ENCODE data around the gene ZFHX2.
A peak's percentile ranks its signal among the peaks of the same experiment; 100 is the strongest.

The ZFHX2 gene

DNA sequence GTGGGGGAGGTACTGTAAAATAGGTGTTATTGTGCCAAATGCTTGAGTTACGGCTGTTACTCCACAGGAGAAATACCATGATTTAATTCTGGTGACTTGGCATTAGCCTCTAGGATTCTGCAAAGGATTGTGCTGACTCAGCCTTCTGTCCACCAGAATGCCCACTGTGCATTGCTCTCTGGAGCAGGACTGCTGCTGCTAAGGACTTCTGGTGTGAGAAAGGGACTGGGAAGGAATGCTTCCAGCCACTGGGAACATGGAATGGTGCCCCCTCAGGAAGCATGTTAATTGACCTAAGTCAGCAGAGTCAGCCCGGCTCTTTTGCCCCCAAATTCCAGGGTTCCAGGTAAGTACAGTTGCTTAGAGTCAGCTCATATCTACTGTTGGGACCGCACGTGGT is 32.9 kb downstream of the ZFHX2 start:
- DNase-seq (ENCODE audit: low read depth), result no peak

DNA sequence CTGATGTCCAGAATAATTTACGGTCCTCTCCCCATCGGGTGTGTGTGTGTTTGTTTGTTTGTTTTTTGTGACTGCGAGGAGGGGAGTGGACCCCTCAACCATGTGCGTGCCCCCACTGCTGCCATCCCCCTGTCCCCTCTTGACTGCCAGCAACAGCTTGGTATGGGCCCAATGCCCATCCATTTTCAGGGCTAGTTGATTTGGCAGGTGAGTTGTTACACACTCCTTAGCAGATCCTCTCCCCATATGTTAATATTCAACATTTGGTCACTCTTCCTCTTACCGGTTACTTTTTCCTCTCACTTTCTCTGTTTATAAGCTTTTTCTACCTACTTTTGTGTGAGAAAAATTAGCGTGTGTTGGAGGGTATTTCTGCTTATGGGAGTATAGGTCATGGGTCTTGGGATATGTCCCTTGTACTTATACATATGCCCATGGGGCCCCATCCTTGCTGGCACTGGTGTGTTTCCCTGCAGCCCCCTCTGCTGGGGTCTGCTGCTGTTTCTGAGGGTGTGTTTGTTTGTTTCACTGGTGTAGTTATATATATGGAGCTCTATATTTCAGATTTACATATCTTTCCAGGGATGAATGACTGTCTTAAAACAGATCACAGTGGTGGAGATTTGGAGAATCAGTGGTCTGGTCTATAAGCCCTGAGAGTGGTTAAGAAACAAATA is 33.8 kb downstream of the ZFHX2 start:
- no peak for DNase-seq (ENCODE audit: low read depth)

DNA sequence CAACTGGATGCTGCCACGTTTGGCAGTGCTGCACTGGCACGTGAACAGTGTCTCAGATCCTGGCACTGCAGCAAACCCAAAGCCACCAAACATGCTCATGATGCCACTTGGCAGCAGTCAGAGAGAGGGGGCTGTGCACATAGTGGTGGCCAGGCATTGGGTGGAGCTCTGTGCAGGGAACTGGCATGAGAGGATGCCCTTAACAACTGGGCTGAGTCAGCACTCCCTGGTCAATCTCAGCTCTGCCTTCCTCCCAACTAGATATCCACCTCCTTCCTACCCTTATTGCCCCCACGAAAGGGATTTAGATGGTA is 37.0 kb downstream of the ZFHX2 start:
- DNase-seq (ENCODE audit: low read depth), result no peak

DNA sequence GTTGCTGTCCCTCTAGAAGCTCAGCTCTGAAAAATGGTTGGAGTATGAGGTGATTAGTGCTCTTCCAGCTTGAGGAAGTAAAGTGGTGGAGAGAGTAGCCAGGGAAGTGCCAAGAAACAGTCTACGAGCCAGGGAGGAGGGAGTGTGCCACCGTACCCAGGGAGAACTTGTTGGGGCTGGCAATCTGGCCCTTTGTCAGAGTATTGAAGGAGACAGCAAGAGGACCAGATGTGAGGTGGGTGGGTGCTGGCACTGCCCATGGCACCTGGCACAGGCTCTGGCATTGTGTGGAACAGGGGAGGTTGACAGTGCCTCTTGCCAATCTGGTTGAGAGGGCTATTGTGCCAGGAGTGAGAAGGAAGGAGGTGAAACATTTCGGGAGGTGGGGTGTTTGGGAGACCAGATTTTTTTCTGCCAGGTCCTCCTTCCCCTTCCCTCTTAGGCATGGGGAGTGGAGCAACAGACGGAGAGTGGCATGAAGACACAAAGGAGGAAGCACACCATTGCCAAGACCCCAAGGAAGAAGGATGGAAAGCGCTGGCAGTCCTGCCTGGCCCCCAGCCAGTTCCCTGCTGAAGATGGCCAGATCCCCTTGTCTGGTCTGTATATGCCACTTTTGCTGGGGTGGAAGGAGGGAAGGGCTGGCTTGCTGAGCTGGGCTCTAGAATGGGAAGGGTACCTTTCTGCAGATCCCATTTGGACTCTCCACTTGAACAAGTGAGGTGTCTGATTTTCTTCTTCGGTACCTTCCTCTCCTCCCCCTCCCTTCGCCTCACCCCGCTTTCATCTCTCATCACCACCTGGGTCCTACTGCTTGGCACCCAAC is 37.5 kb downstream of the ZFHX2 start:
- no peak for DNase-seq (ENCODE audit: low read depth)

DNA sequence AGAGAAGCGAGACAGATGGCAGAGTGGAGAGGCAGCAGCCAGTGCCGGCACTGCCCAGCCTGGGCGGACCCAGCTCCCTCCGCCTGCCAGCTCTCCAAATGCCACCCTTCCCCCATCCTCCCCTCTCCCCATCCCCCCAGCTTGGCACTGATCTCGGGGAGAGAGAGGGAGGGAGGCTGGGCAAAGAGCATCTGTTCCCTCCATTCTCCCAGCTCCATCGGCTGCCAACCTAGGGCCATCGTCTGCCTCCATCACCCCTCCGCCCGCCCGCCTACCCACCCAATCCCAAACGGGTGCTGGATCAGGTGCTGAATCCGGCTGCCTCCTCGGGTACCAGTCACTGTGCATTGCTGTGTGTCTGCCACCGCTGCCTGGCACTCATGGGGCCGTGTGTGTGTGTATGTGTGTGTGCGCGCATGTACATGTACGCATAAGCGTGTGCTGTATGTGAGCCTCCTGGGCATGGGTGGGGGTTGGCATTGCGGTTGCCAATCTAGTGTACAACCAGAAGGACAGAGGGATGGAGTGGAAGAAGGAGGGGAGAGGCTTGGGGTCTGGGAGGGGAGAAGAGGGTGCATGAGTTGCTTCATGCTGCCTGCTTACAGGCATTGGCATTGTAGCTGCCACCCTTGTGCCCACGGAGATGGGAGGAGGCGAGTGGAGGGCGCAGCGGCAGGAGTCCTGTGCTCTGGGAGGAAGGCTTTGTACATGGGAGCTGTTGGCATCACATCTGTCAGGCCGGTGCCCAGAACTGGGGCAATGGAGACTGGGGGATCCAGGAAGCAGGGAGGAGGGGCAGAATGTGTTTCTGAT is 38.4 kb downstream of the ZFHX2 start:
- no peak for DNase-seq (ENCODE audit: low read depth)

DNA sequence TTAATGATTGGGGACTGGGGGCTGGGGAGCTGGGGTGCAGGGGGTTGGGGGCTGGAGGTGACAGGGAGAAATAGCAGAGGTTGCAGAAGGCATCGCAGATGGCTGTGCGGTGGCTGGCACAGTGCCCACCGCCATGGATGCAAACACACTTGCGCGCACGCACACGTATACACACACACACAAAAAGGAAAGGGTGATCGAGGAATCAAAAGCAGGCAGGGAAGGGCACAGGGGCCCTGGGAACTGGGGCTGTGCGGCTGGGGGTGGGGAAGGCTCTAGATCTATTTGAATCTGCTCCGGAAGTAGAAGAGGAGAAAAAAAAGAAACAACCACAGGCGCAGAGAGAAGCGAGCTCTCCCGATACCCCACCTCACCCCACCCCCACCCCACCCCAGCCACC is 39.4 kb downstream of the ZFHX2 start:
- no peak for DNase-seq (ENCODE audit: low read depth)

DNA sequence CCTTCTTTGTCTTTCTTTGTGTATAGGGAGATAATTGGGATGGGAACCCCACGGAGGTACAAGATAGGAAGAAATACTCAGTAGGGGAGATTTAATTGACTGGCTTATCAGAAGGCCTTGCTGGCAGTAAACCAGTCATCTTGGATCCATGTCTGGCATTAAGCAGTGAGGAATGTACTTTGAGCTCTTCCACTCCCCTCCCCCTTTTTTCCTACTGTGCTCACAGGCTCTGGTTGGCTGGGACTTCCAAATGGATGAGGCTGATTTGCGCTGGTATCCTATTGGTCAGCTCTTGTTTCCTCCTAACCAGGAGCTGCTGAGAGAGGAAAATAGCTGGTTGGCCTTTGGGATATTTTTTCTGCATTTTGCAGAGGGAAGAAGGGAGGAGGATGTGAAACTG is 57.3 kb downstream of the ZFHX2 start:
- no peak for DNase-seq (ENCODE audit: low read depth)

DNA sequence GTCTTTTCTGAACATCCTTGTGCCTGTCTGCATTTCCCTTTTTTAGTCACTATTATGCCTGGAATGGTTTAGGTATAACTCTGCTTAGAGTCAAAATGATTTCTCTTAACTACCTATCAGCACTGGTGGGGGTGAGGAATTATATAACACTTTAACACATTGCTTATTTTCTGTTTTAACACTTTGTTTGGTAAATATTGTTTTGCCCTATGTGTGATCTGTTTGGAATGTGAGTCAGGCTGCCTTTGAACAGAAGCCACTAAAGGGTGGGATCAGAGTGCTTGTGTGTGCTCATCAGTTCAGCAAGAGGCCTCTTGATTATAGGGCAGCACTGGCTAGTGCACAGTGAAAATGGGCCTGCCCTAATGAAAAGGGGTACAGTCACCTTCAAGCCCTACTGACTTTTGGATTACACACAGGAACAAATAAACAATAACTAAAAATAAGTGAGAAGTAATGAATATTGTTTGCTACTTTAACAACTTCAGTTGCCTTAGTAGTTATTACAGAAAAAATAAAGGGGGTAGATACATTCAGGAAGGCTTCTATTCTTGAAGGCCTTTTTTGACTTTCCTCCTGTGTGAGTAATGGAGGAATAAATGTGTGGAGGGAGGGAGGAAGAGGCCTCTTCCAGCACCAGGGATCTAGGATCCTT is 58.8 kb downstream of the ZFHX2 start:
- DNase-seq (ENCODE audit: low read depth), result no peak

DNA sequence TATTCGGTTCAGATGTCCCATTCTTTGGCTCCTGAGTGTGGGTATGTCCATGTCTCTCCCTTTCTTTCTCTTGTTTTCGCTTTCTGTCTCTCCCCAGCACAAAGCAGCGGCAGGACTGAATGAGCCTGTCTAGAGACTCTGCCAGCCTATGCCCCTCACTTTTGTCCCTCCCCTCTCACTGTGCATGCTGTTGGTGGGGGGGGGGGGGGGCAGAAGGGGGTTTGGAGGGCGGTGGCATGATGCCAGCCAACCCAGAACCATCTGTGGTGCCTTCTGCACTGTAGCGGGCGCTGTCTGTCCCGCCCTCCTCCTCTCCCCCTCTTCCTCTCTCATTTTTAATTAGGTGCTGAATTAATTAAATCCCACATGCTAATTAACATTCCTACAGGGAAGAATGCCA is 64.3 kb downstream of the ZFHX2 start:
- no peak for DNase-seq (ENCODE audit: low read depth)

DNA sequence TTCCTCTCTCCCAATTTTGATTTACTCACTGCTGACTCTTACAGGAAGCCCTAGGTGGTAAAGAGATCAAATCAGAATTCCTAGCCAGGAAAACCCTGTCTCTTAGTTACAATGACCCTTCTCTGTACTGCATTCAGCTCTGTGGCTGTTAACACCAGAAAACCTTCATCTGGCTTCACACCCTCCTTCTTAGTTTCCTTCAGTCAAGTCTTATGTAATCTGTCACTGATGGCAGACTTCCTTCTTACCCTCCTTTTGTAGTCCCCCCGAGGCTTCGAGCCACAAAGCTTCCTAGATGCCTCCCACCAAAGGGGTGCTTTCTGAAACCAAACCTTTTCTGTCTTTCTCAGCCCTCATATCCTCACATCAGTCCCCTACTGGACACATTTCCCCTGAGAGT is 65.5 kb downstream of the ZFHX2 start:
- DNase-seq (ENCODE audit: low read depth), result no peak

DNA sequence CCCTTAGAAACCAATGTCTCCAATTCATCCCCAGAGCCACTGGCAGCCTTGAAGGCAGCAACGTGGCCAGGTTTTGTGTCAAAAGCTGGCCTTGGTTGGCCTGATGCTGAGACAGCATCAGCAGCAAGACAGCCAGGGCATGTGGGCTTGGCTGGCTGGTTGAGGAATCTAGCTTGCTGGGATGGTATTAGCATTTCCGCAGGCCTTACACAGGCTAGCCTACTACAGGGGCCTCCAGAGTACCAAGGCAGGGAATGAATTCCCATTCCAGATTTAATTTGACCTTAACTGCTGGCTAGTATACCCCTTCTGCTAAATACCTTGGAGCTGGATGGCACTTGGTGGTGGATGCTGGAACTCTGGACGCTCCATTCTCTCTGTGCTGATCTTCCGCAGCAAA is 66.2 kb downstream of the ZFHX2 start:
- DNase-seq (ENCODE audit: low read depth), result no peak

DNA sequence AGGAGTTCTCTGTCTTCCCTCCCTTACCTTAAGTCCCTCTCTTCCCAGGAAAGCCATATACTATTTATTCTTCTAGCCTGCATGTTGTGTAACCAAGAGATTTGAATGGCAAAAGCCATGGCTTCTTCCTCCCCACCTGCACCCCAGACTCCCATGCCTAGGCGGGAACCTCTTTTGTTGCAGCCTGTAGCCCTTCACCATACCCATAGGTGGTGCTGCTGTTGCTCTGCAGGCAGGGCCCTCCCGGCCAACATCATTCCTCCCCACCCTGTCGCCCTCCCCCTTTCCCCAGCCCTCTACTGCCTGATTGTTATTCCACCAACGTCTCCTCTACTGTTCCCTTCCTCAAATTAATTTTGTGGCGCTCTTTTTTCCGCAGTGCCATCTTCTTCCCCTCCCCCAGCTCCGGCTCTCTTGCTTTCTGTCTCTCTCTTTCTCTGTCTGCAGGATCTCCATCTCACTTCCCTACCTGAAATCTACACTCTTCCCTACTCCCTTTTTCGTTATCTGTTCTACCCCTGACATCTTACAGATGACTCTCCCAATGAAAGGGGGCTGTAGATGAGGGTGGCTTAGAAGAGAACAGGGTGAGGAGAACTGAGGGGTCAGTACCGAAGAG is 68.2 kb downstream of the ZFHX2 start:
- DNase-seq (ENCODE audit: low read depth), result no peak

DNA sequence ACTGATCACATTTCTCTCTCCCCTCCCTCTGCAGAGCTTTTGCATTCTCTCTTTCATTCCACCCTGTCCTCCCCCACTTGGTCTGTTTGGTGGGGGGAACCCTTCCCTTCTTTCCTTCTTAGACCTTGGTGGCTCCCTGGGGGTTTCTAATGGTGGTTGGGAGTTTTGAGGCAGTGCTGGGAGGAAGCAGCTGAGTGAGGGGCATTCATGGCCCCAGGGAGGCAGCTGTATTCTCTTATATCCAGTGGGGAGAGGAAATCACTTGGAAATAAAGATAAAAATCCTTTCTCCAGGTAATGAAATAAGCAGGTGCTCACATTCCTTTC is 68.8 kb downstream of the ZFHX2 start:
- no peak for DNase-seq (ENCODE audit: low read depth)

DNA sequence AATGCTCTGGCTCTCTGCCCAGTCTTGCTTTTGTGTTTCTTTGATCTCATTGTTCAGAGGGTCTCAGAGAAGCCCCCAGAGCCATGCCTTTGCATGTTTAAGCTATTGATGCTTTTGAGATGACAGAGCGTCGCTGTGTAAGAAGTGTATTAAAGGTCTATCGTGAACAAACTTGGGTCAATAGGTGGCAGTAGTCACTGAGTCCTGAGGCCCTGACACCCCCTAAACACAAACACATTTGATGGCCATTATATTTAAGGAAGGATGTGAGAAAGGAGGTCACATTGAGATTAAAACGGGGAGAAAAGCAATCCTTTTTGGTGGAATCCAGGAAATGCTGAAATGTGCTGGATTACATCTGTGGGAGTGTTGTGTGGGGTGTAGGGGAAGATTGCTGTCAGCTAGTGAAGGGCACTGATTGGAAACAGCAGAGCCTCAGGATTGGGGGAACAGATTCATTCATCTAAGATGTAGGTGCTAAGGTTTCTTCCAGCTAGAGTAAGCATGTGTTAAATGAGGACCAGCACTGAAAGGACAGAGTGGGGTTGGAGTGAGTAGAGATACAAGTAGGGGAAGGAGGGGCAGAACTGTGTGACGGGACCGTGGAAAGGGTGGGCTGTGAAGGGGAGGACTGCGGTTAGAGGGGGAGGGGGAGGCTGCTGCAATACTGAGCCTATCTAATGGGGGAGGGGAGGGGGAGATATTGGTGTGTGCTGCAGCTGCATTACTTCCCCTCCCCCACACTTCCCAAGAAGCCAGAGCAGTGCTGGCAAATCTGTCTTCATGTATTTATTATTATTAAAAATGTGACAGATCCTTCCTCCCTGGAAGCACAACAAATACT is 69.4 kb downstream of the ZFHX2 start:
- no peak for DNase-seq (ENCODE audit: low read depth)

DNA sequence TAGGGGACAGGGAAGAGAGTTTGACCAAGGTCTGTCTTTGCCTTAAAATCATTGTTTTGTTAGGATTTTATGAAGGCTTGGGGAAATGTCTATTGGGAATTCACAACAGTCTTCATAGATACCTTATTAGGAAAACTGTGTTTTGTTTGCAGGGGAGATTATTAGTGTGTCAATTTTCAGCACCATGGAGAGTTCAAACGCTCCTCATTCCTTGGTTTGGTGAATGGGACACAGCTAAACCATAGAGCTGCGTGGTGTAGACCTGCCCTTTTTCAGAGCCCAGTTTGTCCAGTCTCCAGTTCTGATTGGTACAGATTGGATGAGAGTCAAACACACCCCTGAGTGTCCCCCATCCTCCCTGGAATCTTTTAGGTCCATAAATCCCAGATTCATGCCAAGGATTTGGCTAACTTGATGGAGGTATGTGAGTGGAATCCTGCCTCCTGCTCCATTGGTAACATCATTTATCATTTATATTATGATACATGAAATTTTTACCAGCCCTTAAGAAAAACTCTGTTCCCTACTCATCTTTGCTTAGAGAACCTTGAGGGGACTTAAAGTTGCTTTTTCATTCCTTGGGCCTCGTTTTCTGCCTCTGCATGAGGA is 70.1 kb downstream of the ZFHX2 start:
- no peak for DNase-seq (ENCODE audit: low read depth)

DNA sequence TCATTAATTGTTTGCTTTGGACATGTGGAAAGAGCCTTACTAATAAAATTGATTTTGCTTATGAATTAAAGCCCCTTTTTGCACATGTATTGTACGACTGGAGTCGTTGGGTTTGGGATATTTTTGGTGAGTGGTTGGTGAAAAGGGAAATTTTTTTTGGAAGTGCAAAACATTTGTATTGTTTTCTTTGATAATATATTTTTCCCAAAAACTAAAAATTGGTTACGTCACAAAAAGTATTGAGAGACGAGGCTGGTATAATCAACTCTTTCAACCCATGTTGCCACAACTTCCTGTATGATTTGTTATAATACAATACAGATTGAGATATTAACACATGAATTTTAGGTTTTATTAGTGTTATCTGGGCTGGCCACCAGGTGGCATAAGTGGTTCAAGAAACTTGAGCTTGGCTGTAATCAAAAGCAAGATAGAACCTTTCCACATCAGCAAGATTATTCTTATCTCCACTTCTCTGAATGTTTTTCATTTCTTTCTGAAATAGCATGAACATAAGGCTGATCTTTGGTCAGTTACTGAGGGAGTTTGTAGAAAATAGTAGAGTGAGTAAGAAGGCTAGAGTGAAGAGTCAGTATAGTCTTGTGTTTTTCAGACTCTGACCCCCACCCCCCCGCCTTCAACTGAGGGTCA is 73.3 kb downstream of the ZFHX2 start:
- peak; percentile 35 for DNase-seq (ENCODE audit: low read depth)

DNA sequence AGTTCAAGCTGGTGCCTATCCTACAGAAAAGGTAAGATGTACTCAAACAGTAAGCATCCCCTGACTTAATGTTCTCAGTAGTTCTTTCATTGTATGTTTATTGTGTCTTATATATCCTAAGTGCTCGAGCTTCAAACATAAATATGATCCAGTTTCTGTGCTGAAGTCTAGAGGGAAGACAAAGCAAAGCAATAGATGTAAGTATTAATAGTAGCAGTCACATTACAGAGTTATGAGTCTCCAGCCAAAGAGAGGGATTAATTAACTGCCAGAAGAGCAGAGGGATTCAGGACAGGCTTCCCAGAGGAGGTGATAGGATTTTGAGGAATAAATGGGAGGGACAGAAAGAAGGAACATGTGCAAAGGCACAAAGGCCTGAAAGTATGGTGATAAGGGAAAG is 80.6 kb downstream of the ZFHX2 start:
- no peak for DNase-seq (ENCODE audit: low read depth)

Measured in stromal cell of bone marrow (primary cell).